Stimulated activated naive CD8-positive, alpha-beta T cell treated with anti-CD3 and anti-CD28 coated beads, Interleukin-15, Interleukin-2, amounts not matched to agents 100 ng/mL and 50 ng/mL, for 24 hours (primary cell): ENCODE data around the gene ZNF609.

Source experiments
- H3K27ac Mint-ChIP-seq: one replicate; pipeline ENCODE4 v1.8.0; 2021; ENCODE audit warnings: mild to moderate bottlenecking, mixed read lengths
- H3K27me3 Mint-ChIP-seq: one replicate; pipeline ENCODE4 v1.8.0; 2021; ENCODE audit warnings: mixed read lengths
- H3K36me3 Mint-ChIP-seq: one replicate; pipeline ENCODE4 v1.8.0; 2021; ENCODE audit warnings: low read depth, mixed read lengths
- H3K4me1 Mint-ChIP-seq: one replicate; pipeline ENCODE4 v1.8.0; 2021; ENCODE audit warnings: low read depth, mixed read lengths
- H3K4me3 Mint-ChIP-seq: one replicate; pipeline ENCODE4 v1.8.0; 2021; ENCODE audit warnings: mild to moderate bottlenecking, mixed read lengths
- H3K9me3 Mint-ChIP-seq: one replicate; pipeline ENCODE4 v1.8.0; 2021; ENCODE audit warnings: mixed read lengths

The ZNF609 gene

DNA sequence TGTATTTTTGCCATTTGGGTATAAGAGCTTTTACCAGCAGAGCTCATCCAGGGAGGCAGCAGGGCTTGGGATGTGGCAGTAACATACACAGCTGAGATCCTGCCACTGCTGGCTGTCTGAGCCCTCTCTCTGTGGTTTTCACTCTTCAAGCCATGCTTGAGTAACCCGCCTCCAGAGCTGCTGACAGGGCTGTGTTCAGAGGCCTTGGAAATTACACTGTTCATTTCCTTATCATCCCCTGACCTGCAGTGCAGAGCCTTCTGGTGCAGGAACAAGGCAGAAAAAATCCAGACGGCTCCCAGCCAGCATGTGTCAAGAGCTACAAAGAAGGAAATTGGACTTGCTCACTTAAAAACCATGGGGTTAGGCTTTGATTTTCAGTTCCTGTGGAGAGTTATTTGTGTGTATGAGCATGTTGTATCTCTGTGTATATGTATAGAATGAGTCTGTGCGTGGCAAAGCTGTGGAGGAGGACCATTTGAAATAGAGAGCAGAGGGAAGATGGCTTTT lies 47.0 kb downstream of the ZNF609 start:
- Mint-ChIP-seq H3K27ac (peak overlapping the region; percentile 53), H3K27me3 (no peaks in the 10 kb centered on the region), H3K4me1 (peaks cover 78% of the 10 kb centered on the region), H3K36me3 (peaks cover 34% of the 10 kb centered on the region), H3K9me3 (no peaks in the 10 kb centered on the region), H3K4me3 (no peak overlapping the region)

DNA sequence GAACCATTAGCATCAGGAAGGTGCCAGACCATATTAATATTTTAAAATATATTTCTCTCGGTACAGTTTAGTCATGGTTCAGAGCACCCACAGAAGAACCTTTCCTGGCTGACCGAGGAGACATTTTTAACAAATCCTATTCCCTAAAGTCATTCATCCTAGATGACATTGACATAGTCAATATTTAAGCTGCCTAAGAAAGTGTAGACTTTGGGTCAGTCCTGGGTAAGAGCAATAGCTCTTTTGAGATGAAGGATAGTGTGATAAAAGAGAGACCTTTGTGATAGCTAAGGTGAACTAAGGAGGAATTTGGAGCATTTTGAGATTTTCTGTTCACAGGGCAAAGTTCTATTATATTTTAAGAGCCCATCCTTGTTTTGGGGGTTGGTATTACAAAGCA lies 47.5 kb downstream of the ZNF609 start:
- peaks cover 77% of the 10 kb centered on the region for H3K4me1 Mint-ChIP-seq
- no peak overlapping the region for H3K4me3 Mint-ChIP-seq
- no peaks in the 10 kb centered on the region for H3K9me3 Mint-ChIP-seq
- peak overlapping the region; percentile 53 for H3K27ac Mint-ChIP-seq
- H3K36me3 Mint-ChIP-seq, result peaks cover 31% of the 10 kb centered on the region
- no peaks in the 10 kb centered on the region for H3K27me3 Mint-ChIP-seq

DNA sequence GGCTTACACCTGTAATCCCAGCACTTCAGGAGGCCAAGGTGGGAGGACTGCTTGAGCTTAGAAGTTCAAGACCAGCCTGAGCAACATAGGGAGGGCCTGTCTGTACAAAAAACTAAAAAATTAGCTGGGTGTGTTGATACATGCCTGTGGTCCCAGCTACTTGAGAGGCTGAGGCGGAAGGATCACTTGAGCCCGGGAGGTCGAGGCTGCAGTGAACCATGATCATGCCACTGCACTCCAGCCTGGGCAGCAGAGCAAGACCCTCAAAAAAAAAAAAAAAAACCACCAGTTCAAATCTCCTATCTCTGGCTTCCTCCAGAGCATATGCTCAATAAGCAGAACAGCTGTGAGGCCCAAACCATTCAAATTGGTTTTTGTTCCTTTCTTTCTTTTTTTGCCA lies 53.4 kb downstream of the ZNF609 start:
- peak overlapping the region; percentile 79 for H3K27ac Mint-ChIP-seq
- H3K4me3 Mint-ChIP-seq, result no peak overlapping the region
- H3K4me1 Mint-ChIP-seq, result peaks cover 67% of the 10 kb centered on the region

GRCh38 chr15:64515196-64515595 lies 54.8 kb downstream of the ZNF609 start:
- Mint-ChIP-seq H3K36me3 (peaks cover 18% of the 10 kb centered on the region), H3K9me3 (no peaks in the 10 kb centered on the region), H3K4me1 (peaks cover 56% of the 10 kb centered on the region), H3K27me3 (no peaks in the 10 kb centered on the region), H3K27ac (peak overlapping the region; percentile 82), H3K4me3 (no peak overlapping the region)

More for the DNA sequence above, 53.4 kb downstream of the ZNF609 start:
- Mint-ChIP-seq H3K9me3 (no peaks in the 10 kb centered on the region), H3K36me3 (peaks cover 18% of the 10 kb centered on the region), H3K27me3 (no peaks in the 10 kb centered on the region)

- Mint-ChIP-seq H3K4me1 (peaks cover 51% of the 10 kb centered on the region), H3K27me3 (no peaks in the 10 kb centered on the region), H3K4me3 (no peak overlapping the region), H3K36me3 (peaks cover 19% of the 10 kb centered on the region), H3K27ac (no peak overlapping the region), H3K9me3 (no peaks in the 10 kb centered on the region)
Measured at GRCh38 chr15:64515825-64516224, 55.4 kb downstream of the ZNF609 start.

DNA sequence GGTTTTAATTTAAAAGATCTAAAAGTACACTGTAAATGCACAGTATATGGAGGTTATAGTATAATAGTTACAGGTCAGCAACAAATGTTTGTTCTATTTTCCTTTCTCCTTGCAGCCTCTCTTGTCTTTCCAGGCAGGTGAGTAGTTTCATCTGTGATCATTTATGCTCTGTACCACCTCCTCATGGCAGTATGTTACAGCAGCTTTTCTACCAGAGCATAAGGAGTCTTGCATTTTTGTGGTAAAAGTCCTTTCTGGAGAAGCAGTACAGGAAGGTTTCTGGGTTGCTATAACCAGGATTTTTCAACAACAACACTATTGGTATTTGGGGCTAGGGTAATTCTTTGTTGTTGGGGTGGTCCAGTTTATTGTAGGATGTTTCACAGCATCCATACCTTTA lies 59.5 kb downstream of the ZNF609 start:
- H3K27me3 Mint-ChIP-seq, result no peaks in the 10 kb centered on the region
- no peaks in the 10 kb centered on the region for H3K9me3 Mint-ChIP-seq
- peaks cover 22% of the 10 kb centered on the region for H3K36me3 Mint-ChIP-seq
- no peak overlapping the region for H3K27ac Mint-ChIP-seq
- no peak overlapping the region for H3K4me3 Mint-ChIP-seq
- H3K4me1 Mint-ChIP-seq, result peaks cover 41% of the 10 kb centered on the region

GRCh38 chr15:64521201-64521600 lies 60.8 kb downstream of the ZNF609 start:
- no peaks in the 10 kb centered on the region for H3K27me3 Mint-ChIP-seq
- no peaks in the 10 kb centered on the region for H3K9me3 Mint-ChIP-seq
- no peak overlapping the region for H3K27ac Mint-ChIP-seq
- H3K4me3 Mint-ChIP-seq, result no peak overlapping the region
- peaks cover 24% of the 10 kb centered on the region for H3K36me3 Mint-ChIP-seq
- H3K4me1 Mint-ChIP-seq, result peaks cover 44% of the 10 kb centered on the region

DNA sequence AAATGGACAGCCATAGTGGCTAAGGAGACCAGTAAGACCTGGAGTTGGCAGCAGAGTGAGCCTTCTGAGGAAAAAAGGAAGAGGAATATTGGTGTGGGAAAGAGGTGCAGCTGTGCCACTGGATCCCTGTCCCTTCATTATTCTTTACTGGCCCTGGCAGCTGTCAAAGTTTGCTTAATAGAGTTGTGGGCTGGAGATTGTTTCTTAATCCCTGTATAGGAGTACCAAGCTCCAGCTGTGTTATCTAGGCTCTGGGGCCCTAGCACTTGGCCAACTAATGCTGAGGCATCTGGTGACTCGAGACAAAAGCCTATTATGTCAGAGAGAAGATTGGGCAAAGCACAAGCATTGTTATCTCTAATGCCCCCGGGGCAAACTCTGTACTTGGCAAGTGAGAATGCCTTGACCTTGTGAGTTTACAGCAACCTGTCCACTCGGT lies 61.4 kb downstream of the ZNF609 start:
- no peaks in the 10 kb centered on the region for H3K27me3 Mint-ChIP-seq
- H3K9me3 Mint-ChIP-seq, result no peaks in the 10 kb centered on the region
- H3K4me1 Mint-ChIP-seq, result peaks cover 48% of the 10 kb centered on the region
- no peak overlapping the region for H3K27ac Mint-ChIP-seq
- H3K4me3 Mint-ChIP-seq, result no peak overlapping the region
- H3K36me3 Mint-ChIP-seq, result peaks cover 23% of the 10 kb centered on the region

DNA sequence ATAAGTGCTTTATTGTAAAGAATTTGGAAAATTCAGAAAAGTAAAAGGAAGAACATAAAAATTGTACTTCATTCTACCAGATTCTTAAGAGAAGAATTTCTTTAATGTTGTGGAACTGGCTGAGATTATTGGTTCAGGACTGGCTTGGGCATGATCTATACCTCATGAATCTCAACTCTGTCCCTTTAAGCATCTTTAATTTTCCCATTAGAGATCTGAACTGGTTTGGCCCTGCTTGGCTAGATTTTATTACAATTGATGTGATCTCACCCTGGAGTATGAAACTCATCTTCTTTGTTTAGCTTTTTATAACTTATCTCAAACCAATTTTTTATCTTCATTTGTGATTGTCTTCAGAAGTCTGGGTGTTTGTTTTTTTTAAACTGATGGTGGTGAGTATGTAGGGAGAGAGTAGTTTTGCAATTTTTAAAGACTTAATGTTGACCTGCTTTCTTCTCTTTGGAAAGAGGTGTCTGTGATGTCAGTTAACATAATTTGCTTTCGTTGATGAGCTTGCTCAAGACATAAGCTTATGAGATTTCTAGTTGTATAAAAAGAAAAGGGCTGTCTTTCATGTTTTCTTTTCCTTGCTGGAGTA lies 61.9 kb downstream of the ZNF609 start:
- no peaks in the 10 kb centered on the region for H3K9me3 Mint-ChIP-seq
- no peaks in the 10 kb centered on the region for H3K27me3 Mint-ChIP-seq
- H3K36me3 Mint-ChIP-seq, result peaks cover 20% of the 10 kb centered on the region
- no peak overlapping the region for H3K4me3 Mint-ChIP-seq
- no peak overlapping the region for H3K27ac Mint-ChIP-seq
- H3K4me1 Mint-ChIP-seq, result peaks cover 54% of the 10 kb centered on the region

- H3K9me3 Mint-ChIP-seq, result no peaks in the 10 kb centered on the region
- H3K4me3 Mint-ChIP-seq, result no peak overlapping the region
- no peak overlapping the region for H3K27ac Mint-ChIP-seq
- H3K36me3 Mint-ChIP-seq, result peaks cover 20% of the 10 kb centered on the region
- no peaks in the 10 kb centered on the region for H3K27me3 Mint-ChIP-seq
- peaks cover 59% of the 10 kb centered on the region for H3K4me1 Mint-ChIP-seq
Measured at GRCh38 chr15:64523240-64523639, 62.9 kb downstream of the ZNF609 start.

DNA sequence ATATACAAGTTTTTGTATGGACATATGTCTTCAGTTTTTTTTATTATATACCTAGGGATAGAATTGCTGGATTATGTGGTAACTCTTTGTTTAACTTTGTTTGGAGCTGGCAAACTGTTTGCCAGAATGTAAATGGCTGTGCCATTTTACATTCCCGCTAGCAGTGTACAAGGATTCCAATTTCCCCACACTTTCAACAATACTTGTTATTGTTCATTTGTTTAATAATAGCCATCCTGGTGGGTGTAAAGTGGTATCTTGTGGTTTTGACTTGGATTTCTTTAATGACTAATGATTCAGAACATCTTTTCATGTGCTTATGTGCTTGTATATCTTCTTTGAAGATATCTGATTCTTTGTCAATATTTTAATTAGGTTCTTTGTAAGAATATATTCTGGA lies 64.4 kb downstream of the ZNF609 start:
- Mint-ChIP-seq H3K9me3 (no peaks in the 10 kb centered on the region), H3K27me3 (no peaks in the 10 kb centered on the region), H3K4me1 (peaks cover 62% of the 10 kb centered on the region), H3K27ac (no peak overlapping the region), H3K36me3 (peaks cover 21% of the 10 kb centered on the region), H3K4me3 (no peak overlapping the region)

DNA sequence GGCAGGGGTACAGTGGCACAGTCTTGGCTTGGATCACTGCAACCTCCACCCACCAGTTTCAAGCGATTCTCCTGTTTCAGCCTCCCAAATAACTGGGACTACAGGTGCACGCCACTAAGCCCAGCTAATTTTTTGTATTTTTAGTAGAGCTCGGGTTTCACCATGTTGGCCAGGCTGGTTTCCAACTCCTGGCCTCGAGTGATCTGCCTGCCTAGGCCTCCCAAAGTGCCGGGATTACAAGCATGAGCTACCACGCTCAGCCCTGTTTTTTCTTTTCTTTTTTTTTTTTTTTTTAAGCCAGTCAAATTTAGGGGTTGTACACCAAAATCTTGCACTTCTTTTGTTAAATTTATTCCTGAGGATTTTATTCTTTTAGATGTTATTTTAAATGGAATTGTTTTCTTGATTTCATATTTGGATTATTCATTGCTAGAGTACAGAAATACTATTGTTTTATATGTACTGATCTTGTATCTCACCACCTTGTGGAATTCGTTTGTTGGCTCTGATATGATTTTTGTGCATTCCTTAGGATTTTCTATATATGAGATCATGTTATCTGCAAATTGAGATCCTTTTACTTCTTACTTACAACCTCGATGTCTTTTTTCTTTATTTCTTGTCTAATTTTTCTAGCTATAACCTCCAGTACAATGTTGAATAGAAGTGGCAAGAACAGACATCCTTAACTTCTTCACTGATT lies 65.6 kb downstream of the ZNF609 start:
- Mint-ChIP-seq H3K4me1 (peaks cover 70% of the 10 kb centered on the region), H3K36me3 (peaks cover 19% of the 10 kb centered on the region), H3K27ac (no peak overlapping the region), H3K27me3 (no peaks in the 10 kb centered on the region), H3K4me3 (no peak overlapping the region), H3K9me3 (no peaks in the 10 kb centered on the region)

GRCh38 chr15:64527263-64527984 lies 67.0 kb downstream of the ZNF609 start:
- Mint-ChIP-seq H3K4me3 (no peak overlapping the region), H3K4me1 (peaks cover 70% of the 10 kb centered on the region), H3K36me3 (peaks cover 18% of the 10 kb centered on the region), H3K27ac (peak overlapping the region; percentile 9), H3K9me3 (no peaks in the 10 kb centered on the region), H3K27me3 (no peaks in the 10 kb centered on the region)

- H3K27me3 Mint-ChIP-seq, result no peaks in the 10 kb centered on the region
- H3K4me1 Mint-ChIP-seq, result peaks cover 80% of the 10 kb centered on the region
- H3K27ac Mint-ChIP-seq, result no peak overlapping the region
- peaks cover 24% of the 10 kb centered on the region for H3K36me3 Mint-ChIP-seq
- H3K9me3 Mint-ChIP-seq, result no peaks in the 10 kb centered on the region
- H3K4me3 Mint-ChIP-seq, result no peak overlapping the region
Measured at GRCh38 chr15:64528871-64529270, 68.5 kb downstream of the ZNF609 start.

- no peak overlapping the region for H3K27ac Mint-ChIP-seq
- no peak overlapping the region for H3K4me3 Mint-ChIP-seq
- H3K27me3 Mint-ChIP-seq, result no peaks in the 10 kb centered on the region
- peaks cover 80% of the 10 kb centered on the region for H3K4me1 Mint-ChIP-seq
- H3K36me3 Mint-ChIP-seq, result peaks cover 22% of the 10 kb centered on the region
- H3K9me3 Mint-ChIP-seq, result no peaks in the 10 kb centered on the region
Measured at GRCh38 chr15:64530472-64530871, 70.1 kb downstream of the ZNF609 start.
